Measurements from ENCODE around the gene SEMA3C.

Gene SEMA3C

GRCh38 chr7:80830010-80830409 lies 88.8 kb downstream of the SEMA3C start:
- H3K4me3 ChIP-seq (ENCODE audit: low read length), result no peak overlapping the region
- no peak overlapping the region for H3K4me2 ChIP-seq (ENCODE audit: low read length)
- H3K27ac ChIP-seq (ENCODE audit: low read depth, low read length), result no peak overlapping the region
- no peaks in the 10 kb centered on the region for H4K20me1 ChIP-seq (ENCODE audit: control insufficient read depth, insufficient read depth, low read depth, low read length)
- no peaks in the 10 kb centered on the region for H3K79me2 ChIP-seq (ENCODE audit: control insufficient read depth, low read length)
- no peaks in the 10 kb centered on the region for H3K9me3 ChIP-seq (ENCODE audit: control insufficient read depth, insufficient read depth, low read length)
- no peaks in the 10 kb centered on the region for H3F3A ChIP-seq (ENCODE audit: control insufficient read depth, insufficient read depth)
- no peaks in the 10 kb centered on the region for H3K27me3 ChIP-seq (ENCODE audit: control insufficient read depth, low read length)
- H3K9me2 ChIP-seq (replicated peaks; ENCODE audit: control insufficient read depth, low read length), result no peaks in the 10 kb centered on the region; the same call in 1 of the 2 replicates
- TF ChIP-seq EZH2phosphoT487 (IDR thresholded peaks at IDR 0.05; ENCODE audit: borderline replicate concordance, low read length) (no peak), CTCF (IDR thresholded peaks at IDR 0.05; ENCODE audit: low read depth, low read length, poor library complexity, severe bottlenecking) (no peak)
- H3K36me3 ChIP-seq (ENCODE audit: control insufficient read depth, low read length), result no peaks in the 10 kb centered on the region
- no peaks in the 10 kb centered on the region for H3K4me1 ChIP-seq (ENCODE audit: control insufficient read depth, low read length)

- H3K27ac ChIP-seq (ENCODE audit: low read depth, low read length), result no peak overlapping the region
- no peak overlapping the region for H3K4me2 ChIP-seq (ENCODE audit: low read length)
- no peak overlapping the region for H3K4me3 ChIP-seq (ENCODE audit: low read length)
- no peaks in the 10 kb centered on the region for H3K79me2 ChIP-seq (ENCODE audit: control insufficient read depth, low read length)
- H3K27me3 ChIP-seq (ENCODE audit: control insufficient read depth, low read length), result no peaks in the 10 kb centered on the region
- H4K20me1 ChIP-seq (ENCODE audit: control insufficient read depth, insufficient read depth, low read depth, low read length), result no peaks in the 10 kb centered on the region
- H3K9me3 ChIP-seq (ENCODE audit: control insufficient read depth, insufficient read depth, low read length), result no peaks in the 10 kb centered on the region
- H3K36me3 ChIP-seq (ENCODE audit: control insufficient read depth, low read length), result no peaks in the 10 kb centered on the region
- TF ChIP-seq CTCF (IDR thresholded peaks at IDR 0.05; ENCODE audit: low read depth, low read length, poor library complexity, severe bottlenecking) (no peak), EZH2phosphoT487 (IDR thresholded peaks at IDR 0.05; ENCODE audit: borderline replicate concordance, low read length) (no peak)
- no peaks in the 10 kb centered on the region for H3K4me1 ChIP-seq (ENCODE audit: control insufficient read depth, low read length)
- H3K9me2 ChIP-seq (replicated peaks; ENCODE audit: control insufficient read depth, low read length), result no peaks in the 10 kb centered on the region; the same call in 1 of the 2 replicates
- no peaks in the 10 kb centered on the region for H3F3A ChIP-seq (ENCODE audit: control insufficient read depth, insufficient read depth)
These were observed 89.3 kb downstream of the SEMA3C start for GRCh38 chr7:80829527-80829926.

DNA sequence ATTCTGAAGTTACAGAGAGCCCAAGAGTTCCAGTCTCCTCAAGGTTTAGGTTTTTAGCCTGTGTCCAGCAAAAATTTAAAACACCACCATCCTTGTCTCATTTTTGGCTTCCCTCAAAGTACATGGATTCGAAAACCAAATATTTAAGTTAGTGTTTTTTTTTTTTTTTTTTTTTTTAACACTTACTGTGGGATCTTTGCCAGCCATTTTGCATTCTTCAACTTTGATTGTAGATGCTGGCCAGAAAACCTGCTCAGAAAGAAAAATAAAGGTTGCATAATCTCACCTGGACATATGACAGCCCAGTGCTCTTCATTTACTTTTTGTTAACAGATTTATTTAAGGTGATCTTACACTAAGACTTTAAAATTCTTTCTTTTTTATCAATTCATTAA lies 91.6 kb downstream of the SEMA3C start:
- H4K20me1 ChIP-seq (ENCODE audit: control insufficient read depth, insufficient read depth, low read depth, low read length), result no peaks in the 10 kb centered on the region
- no peaks in the 10 kb centered on the region for H3K4me1 ChIP-seq (ENCODE audit: control insufficient read depth, low read length)
- H3K9me3 ChIP-seq (ENCODE audit: control insufficient read depth, insufficient read depth, low read length), result no peaks in the 10 kb centered on the region
- H3K4me3 ChIP-seq (ENCODE audit: low read length), result no peak overlapping the region
- no peak overlapping the region for H3K4me2 ChIP-seq (ENCODE audit: low read length)
- TF ChIP-seq CTCF (IDR thresholded peaks at IDR 0.05; ENCODE audit: low read depth, low read length, poor library complexity, severe bottlenecking), result no peak
- TF ChIP-seq EZH2phosphoT487 (IDR thresholded peaks at IDR 0.05; ENCODE audit: borderline replicate concordance, low read length), result no peak
- no peaks in the 10 kb centered on the region for H3K36me3 ChIP-seq (ENCODE audit: control insufficient read depth, low read length)
- H3F3A ChIP-seq (ENCODE audit: control insufficient read depth, insufficient read depth), result no peaks in the 10 kb centered on the region
- H3K27ac ChIP-seq (ENCODE audit: low read depth, low read length), result no peak overlapping the region
- H3K27me3 ChIP-seq (ENCODE audit: control insufficient read depth, low read length), result no peaks in the 10 kb centered on the region
- H3K9me2 ChIP-seq (replicated peaks; ENCODE audit: control insufficient read depth, low read length), result no peaks in the 10 kb centered on the region; the same call in 1 of the 2 replicates
- H3K79me2 ChIP-seq (ENCODE audit: control insufficient read depth, low read length), result no peaks in the 10 kb centered on the region

Data from DOHH2 (cell line).